GM12891 (cell line): ENCODE data around the gene BAK1. TPM values are rescaled to one million over a fixed set of nuclear protein-coding genes. Genes with fewer than 3 reads are reported as not detected.

ENCODE experiments used
- DNase-seq: peaks from one replicate; pipeline ENCODE4 v3.0.0; 2011; ENCODE audit warnings: low spot score; ENCODE audit not compliant: insufficient read length
- FAIRE-seq: peaks from 2 replicates; lab custom pipeline; 2011; peaks lifted over from hg19 to GRCh38; lab: Jason Lieb, UNC
- PAX5 ChIP-seq: IDR thresholded peaks from 2 replicates; pipeline ENCODE4 v1.6.1; 2011; ENCODE audit warnings: low read length, moderate library complexity, mild to moderate bottlenecking; ENCODE audit not compliant: insufficient read depth, severe bottlenecking
- POLR2A ChIP-seq: IDR thresholded peaks from 2 replicates; pipeline ENCODE4 v1.6.1; 2011; ENCODE audit warnings: low read depth, low read length, control low read depth
- POLR2AphosphoS5 ChIP-seq: IDR thresholded peaks from 2 replicates; pipeline ENCODE4 v1.6.1; 2011; ENCODE audit warnings: low read depth, low read length, control low read depth
- POU2F2 ChIP-seq: IDR thresholded peaks from 2 replicates; pipeline ENCODE4 v1.6.1; 2011; ENCODE audit warnings: low read depth, mild to moderate bottlenecking, control low read depth, low read length, moderate library complexity
- SPI1 ChIP-seq: IDR thresholded peaks from 2 replicates; pipeline ENCODE4 v1.6.1; 2011; ENCODE audit warnings: low read depth, low read length, control low read depth
- TAF1 ChIP-seq: IDR thresholded peaks from 2 replicates; pipeline ENCODE4 v1.6.1; 2011; ENCODE audit warnings: low read depth, low read length, control low read depth
- polyA plus RNA-seq: library from polyadenylated mRNA; unstranded; fragments of >200 nt; gene quantifications from one replicate; pipeline ENCODE4 v1.2.1, GENCODE V29; 2012; ENCODE audit warnings: low read depth, missing spikeins, inconsistent platforms; ENCODE audit not compliant: missing spikeins

BAK1 gene
- 25.7 TPM for polyA plus RNA-seq

DNA sequence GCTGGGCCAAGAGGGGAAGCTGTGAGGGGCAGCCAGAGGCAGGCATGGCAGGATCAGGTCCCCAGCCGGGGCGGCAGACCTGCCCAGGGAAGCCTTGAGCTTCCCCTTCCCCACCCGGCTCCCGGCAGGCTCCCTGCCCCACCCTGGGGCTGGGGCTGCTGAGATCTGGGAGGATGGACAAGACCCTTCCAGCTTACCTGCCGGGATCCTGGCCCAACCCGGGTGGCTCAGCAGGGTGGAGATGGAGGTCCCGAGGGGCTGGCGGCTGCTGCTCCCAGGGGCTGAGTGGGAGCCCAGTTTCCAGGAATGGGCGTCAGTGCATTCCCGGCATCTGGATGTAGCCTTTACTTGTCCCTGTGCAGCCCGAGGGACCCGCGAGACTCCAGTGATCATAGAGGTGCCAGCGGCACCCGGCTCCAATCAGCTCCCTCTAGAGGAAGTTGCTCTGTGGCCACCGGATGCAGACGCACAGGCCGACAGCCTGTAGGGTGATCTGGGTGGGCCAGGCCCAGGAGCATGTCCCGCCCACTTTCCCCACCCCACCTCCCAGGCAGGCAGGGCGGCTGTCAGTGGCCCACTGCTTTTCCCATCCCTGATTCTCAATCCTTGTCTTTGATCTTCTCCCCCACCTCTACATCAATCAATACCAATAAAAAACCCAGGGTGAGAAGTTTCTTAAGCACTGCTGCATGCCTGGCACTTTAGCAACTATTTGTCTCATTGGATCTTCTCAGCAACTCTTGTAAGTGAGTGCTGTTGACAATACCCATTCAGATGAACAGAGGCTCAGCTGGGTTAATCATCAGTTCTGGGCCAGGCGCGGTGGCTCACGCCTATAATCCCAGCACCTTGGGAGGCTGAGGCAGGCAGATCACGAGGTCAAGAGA, at the start of gene BAK1:
Gene BAK1 (minus strand): TSS at position 449 of the 887 bp plus-strand sequence. CDS start 2,672 bp downstream, outside the sequence.
- 0 out of 2 replicates have a peak, but pooled peaks have one; percentile 24 for TF ChIP-seq POLR2A
- TF ChIP-seq POU2F2 = no peak
- TF ChIP-seq POLR2AphosphoS5 = 0 out of 2 replicates have a peak, but pooled peaks have one; percentile 47
- no peak for TF ChIP-seq SPI1

DNA sequence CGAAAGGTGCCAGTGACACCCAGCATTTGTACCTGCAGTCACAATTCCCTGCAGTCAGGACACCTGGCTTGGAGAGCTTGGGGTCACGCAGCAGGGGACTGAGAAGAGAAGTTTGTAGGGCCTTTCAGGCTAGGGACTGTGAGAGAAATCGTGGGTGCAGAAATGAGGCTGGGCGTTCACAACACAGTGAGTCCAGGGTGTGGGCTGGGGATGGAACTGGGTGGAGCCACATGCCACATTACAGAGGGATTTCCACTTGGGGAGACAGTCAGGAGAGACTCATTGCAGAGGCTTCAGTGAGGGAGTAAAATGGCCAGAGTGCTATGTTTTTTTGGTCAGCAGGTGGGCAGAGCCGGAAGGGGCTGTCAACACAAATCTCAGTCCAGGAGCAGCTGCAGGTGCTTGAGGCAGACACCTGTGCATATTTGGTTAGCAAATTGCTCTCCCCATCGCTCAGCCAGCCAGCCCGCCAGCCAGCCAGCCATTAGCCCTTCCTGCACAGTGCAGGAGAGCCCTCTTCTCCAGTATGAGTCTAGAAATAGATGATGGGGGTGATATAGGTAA, 48.4 kb upstream of the BAK1 start:
- FAIRE-seq (no peak), DNase-seq (no peak)
- TF ChIP-seq POLR2AphosphoS5 (no peak), TAF1 (no peak), POU2F2 (no peak), SPI1 (no peak), PAX5 (no peak), POLR2A (no peak)

More for the DNA sequence above, at the start of gene BAK1:
- DNase-seq (peak; percentile 94), FAIRE-seq (peak; percentile 97)

DNA sequence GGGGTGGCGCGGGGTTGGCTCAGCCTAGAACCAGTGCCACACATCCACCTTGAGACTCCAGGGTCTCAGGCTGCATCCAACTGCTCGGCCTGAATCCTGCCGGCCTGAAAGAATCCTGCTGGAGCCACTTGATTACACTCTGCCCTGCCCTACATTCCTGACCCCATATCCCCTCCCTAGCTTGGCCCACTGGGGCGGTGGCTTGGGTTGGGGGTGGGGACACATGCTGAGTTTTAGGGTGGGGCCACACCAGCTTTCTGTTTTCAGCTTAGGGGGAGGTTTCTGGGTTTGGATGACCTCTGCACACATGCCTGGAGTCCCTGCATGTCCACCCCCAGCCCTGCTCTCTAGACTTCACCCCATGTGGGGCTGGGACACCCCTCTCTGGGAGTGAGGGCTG, 47.8 kb upstream of the BAK1 start:
- TF ChIP-seq SPI1 (no peak), POLR2A (no peak), TAF1 (no peak), POU2F2 (no peak), POLR2AphosphoS5 (no peak), PAX5 (no peak)
- FAIRE-seq = no peak
- DNase-seq = no peak

DNA sequence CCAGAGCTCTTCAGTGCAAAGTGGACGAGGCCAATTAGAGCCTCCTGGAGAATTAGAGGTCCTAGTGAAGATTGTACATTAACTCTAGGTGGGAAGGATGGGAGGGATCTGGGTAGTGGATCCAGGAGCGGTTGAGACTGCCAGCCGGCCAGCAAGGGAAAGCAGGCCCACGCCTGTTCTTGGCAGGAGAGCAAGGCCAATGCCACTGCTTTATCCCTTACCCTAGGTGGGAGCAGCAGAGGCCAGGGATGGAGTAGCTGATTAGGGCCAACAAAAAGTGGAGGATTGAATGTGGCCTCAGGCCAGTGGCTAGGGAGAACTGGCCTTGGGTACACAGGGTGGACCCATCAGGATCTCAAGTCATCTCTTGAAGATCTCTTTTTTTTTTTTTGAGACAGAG, 44.8 kb upstream of the BAK1 start:
- no peak for FAIRE-seq

DNA sequence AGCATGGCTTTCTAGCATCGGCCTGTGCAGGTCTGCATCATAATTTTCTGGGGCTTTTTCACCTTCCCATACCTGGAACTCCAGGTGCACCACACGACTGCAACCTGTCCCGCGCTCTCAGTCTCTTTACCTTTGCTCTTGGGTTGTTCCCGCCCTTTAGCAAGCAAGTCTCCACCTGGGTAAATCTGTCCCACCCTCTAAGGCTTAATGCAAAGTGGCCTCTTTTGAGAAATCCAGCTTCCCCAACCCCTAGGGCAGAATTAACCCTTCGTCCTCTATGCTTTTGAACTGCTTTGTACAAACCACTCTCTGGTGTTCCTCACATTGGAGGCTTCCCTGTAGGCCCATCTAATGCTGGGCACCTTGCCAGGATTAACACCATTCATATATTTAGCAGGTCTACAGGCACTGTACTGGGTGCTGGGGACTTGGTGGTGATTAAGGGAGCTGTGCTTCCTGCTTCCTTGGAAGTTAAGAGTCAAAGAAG, 43.9 kb upstream of the BAK1 start:
- DNase-seq (no peak), FAIRE-seq (no peak)
- TF ChIP-seq SPI1 (no peak), POU2F2 (no peak), TAF1 (no peak), POLR2A (no peak), PAX5 (no peak), POLR2AphosphoS5 (no peak)

More for the DNA sequence above, 44.8 kb upstream of the BAK1 start:
- no peak for TF ChIP-seq SPI1
- TF ChIP-seq PAX5 = no peak
- TF ChIP-seq POU2F2 = no peak
- no peak for TF ChIP-seq POLR2A
- TF ChIP-seq TAF1 = no peak
- no peak for TF ChIP-seq POLR2AphosphoS5
- no peak for DNase-seq

DNA sequence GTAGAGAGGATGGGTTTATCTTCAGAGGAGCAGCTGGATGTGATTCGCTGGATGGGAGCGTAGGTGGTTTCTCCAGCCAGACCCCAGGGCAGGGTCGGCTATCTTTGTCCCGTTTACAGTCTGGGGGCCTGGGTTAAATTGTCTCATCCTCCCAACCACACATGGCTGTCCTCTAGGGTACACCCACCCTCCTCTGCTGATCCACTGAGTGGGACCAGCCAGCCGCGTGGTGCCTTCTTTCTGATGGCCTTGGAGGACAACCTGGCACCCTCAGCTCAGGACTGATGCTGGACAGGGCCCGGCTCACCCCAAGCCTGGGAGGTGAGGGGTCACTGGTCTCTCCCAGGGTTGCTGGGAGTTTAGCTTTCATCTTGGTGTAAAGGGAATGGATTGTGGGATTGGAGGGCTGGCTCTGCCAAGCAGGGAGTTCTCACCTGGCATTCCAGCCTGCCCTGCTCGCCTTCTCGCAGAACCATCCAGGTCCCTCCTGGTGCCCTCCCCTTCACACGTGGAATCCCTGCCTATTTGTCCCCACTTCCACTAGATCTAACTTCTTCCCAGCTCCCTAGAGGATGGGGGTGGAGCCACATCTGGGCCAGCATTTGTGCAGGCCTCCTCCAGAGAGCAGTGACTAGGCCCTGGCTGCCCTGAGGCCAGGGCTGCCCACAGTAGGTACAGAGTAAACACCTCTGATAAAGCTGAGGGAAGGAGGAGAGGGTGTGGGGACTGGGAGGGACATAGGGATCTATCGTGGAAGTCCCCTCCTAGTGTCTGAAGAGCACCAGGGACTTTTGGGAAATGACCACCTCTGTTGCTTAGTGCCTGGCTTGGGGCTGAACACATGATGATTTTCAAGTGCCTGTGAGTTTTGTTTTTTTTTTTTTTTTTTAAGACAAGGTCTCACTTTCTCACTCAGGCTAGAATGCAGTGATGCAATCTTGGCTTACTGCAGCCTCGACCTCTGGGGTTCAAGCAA, 42.7 kb upstream of the BAK1 start:
- TF ChIP-seq TAF1 = no peak
- TF ChIP-seq SPI1 = no peak
- no peak for TF ChIP-seq PAX5
- TF ChIP-seq POU2F2 = no peak
- FAIRE-seq (no peak), DNase-seq (no peak)

DNA sequence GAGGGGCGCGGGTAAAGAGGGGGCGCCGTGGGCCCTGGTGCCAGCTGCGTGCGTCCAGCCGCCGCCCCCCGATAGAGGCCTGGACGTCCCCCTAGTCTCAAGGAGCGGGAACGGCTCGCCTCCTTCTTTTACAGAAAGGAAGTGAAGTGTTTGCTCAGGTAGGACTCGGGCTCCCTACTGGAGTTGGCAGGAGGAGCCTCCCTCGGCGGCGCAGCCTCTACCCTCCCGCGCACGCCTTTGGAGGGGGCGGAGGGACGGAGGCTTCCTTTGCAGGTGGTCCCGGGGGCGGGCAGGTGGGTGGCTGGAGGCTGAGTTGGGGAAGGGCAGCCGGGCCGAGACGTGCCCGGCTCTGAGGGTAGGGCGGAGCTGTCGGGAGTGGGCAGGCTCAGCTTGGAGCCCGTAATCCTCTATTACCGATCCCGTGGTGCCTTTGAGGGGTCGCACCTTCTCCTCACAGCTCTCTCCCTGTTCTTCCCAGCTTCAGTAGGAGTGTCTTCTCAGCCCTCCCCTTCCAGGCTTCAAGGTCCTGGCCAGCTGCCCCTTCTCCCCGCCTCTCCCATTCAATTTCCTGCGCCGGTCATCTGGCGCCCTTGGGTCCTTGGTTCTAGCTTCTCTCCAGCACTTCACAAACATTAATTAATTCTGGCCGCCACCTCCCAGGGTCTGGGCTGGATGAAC, 41.8 kb upstream of the BAK1 start:
- DNase-seq (peak; percentile 56), FAIRE-seq (no peak)
- no peak for TF ChIP-seq POLR2A
- TF ChIP-seq PAX5 = no peak
- no peak for TF ChIP-seq POLR2AphosphoS5
- no peak for TF ChIP-seq TAF1
- no peak for TF ChIP-seq SPI1
- TF ChIP-seq POU2F2 = no peak

DNA sequence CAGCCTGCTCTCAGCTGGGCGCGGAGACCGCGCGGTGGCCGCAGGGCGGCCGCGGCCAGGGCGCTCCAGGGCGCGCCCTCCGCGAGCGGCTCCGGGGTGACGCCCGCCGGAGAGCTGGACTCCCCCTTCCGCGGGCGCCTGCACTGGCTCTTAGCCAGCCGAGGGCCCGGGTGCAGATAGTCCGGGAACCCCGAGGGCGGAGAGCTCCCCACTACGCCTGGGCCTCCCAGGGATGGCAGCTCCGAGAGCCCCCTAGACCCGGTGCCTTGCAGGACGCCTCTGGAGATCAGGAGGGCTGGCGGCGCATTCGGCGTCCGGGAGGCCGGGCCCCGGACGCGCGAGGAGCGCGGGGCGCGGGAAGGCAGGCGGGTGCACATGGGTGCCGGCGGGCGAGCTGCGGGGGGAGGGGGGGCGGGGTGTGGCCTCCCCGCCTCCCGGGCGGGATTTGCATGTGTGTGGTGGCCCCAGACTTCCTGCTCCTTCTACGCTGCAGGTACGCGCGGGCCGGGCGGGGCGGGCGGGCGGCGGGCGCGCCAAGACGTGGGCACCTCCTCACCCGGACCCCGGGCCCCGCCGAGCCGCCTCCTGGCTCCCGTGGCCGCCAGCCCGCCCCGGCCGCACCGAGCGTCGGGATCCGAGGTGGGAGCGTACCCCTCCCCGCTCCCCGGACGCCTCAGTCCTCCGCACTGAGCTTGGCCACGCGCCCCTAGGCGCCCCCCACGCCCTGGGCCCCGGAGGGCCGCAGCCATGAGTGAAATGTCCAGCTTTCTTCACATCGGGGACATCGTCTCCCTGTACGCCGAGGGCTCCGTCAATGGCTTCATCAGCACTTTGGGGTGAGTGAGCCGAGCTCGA, 41.0 kb upstream of the BAK1 start, which contains the start of gene ITPR3:
Gene ITPR3 (plus strand): TSS at position 467 of the 855 bp plus-strand sequence. CDS start 281 bp downstream, at position 748.
- no peak for TF ChIP-seq POLR2AphosphoS5
- TF ChIP-seq TAF1 = no peak
- TF ChIP-seq POLR2A = no peak
- TF ChIP-seq POU2F2 = no peak
- TF ChIP-seq SPI1 = no peak
- TF ChIP-seq PAX5 = no peak
- FAIRE-seq = no peak
- peak; percentile 98 for DNase-seq
